Measurements from ENCODE around the gene OSBPL10. TPM values are rescaled to one million over a fixed set of nuclear protein-coding genes. Genes with fewer than 3 reads are reported as not detected.

Gene OSBPL10
- total RNA-seq, 2 donors from 2014 or later, result 23.8 to 33.6 TPM

DNA sequence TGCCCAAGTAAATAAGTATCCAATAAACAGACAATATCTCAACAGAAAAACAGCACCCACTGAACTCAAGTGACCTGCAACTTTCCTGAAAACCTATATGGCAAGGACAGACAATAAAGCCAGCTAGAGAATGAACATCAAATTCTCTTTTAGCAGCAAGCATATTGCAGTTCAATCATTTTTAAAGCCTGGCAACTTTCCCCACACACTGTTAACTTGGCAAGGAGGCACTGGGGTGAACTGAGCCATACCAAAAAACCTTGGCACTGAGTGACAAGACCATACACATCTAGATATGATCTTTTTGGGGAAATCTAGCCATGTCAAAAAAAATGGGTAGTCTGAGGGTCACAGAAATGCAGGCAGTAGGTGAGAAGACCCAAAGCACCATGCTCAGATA is 273.8 kb downstream of the OSBPL10 start:
- TF ChIP-seq, protein P1, sequence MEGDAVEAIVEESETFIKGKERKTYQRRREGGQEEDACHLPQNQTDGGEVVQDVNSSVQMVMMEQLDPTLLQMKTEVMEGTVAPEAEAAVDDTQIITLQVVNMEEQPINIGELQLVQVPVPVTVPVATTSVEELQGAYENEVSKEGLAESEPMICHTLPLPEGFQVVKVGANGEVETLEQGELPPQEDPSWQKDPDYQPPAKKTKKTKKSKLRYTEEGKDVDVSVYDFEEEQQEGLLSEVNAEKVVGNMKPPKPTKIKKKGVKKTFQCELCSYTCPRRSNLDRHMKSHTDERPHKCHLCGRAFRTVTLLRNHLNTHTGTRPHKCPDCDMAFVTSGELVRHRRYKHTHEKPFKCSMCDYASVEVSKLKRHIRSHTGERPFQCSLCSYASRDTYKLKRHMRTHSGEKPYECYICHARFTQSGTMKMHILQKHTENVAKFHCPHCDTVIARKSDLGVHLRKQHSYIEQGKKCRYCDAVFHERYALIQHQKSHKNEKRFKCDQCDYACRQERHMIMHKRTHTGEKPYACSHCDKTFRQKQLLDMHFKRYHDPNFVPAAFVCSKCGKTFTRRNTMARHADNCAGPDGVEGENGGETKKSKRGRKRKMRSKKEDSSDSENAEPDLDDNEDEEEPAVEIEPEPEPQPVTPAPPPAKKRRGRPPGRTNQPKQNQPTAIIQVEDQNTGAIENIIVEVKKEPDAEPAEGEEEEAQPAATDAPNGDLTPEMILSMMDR (conservative IDR thresholded peaks at IDR 0.05), result no peak
- Mint-ChIP-seq H3K4me1 (peaks cover 15% of the 10 kb centered on the region), H3K36me3 (ENCODE audit: low read depth) (peaks cover 4% of the 10 kb centered on the region), H3K9me3 (peaks cover 4% of the 10 kb centered on the region), H3K27ac (no peak overlapping the region), H3K27me3 (ENCODE audit: insufficient read depth) (no peaks in the 10 kb centered on the region), H3K4me3 (no peak overlapping the region)
- Histone ChIP-seq H3K27ac (ENCODE audit: low read depth, low read length) (no peak overlapping the region), H3K36me3 (ENCODE audit: control insufficient read depth, insufficient read depth, low read length) (no peaks in the 10 kb centered on the region), H3K4me3 (ENCODE audit: low read length) (no peak overlapping the region), H3K9me3 (ENCODE audit: control insufficient read depth, low read length) (peaks cover 3% of the 10 kb centered on the region), H3K27me3 (ENCODE audit: control insufficient read depth, insufficient read depth, low read length, poor library complexity, severe bottlenecking) (no peaks in the 10 kb centered on the region), H3K4me1 (ENCODE audit: control insufficient read depth, insufficient read depth, low read length) (peaks cover 4% of the 10 kb centered on the region), H3K9ac (ENCODE audit: extremely low read depth, low read length, poor library complexity, severe bottlenecking) (no peak overlapping the region)
- DNase-seq, result no peak

DNA sequence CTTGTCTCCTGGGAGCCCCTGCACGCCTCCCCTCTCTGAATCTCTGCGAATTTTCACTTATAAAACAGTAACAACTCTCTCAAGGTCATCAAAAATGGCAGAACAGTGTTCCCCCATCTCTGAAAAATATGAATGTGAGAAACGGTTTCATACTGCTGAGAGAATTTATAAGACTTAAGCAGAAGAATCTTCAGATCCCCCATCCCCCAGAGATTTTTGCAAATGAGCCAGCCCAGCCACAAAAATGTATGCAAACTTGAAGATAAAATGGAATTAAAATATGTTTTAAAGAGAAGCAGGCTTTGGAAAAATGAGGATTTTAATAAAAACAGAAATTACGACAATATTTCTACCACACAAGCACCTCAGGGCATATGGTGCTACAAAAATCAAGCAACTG is 275.3 kb downstream of the OSBPL10 start:
- Mint-ChIP-seq H3K27ac (no peak overlapping the region), H3K9me3 (no peaks in the 10 kb centered on the region), H3K27me3 (ENCODE audit: insufficient read depth) (no peaks in the 10 kb centered on the region), H3K4me3 (no peak overlapping the region), H3K4me1 (peaks cover 15% of the 10 kb centered on the region), H3K36me3 (ENCODE audit: low read depth) (peaks cover 2% of the 10 kb centered on the region)
- TF ChIP-seq, protein P1 (conservative IDR thresholded peaks at IDR 0.05), result no peak
- Histone ChIP-seq H3K9ac (ENCODE audit: extremely low read depth, low read length, poor library complexity, severe bottlenecking) (no peak overlapping the region), H3K9me3 (ENCODE audit: control insufficient read depth, low read length) (no peaks in the 10 kb centered on the region), H3K36me3 (ENCODE audit: control insufficient read depth, insufficient read depth, low read length) (no peaks in the 10 kb centered on the region), H3K4me3 (ENCODE audit: low read length) (no peak overlapping the region), H3K27ac (ENCODE audit: low read depth, low read length) (no peak overlapping the region), H3K4me1 (ENCODE audit: control insufficient read depth, insufficient read depth, low read length) (peaks cover 4% of the 10 kb centered on the region), H3K27me3 (ENCODE audit: control insufficient read depth, insufficient read depth, low read length, poor library complexity, severe bottlenecking) (no peaks in the 10 kb centered on the region)
- DNase-seq, result no peak
- WGBS, 2 experiments (ENCODE audit: insufficient coverage in 1 of 2, insufficient read length in 1 of 2), result 89 to 92% methylated on average over 3 to 4 of the region's 4 CpGs

DNA sequence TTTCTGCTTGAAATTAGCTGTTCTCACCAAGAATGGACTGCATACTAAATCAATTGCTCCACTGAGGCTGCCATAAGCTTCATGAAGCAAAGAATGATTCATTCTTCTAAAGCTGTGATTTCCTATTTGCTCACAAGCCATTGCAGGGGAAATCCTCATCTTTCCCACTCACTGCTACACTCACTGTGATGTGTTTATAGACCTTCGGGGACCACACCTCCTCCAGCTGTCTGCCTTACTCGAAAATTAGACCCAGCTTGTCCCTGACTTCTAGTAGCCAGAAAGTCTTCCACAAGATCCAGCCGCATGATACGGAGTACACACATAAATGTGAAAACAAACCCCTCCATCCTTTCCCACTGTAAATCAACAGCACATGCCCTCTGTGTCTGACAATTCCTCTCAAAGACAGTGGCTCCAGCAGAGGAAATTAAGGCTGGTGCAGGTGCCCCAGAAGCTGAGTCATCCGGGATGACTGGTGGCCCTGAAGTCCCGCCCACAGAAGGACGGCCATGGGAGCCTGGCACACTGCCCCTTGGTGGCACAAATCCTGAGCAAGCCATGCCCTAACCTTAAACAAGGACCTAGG is 276.4 kb downstream of the OSBPL10 start:
- Mint-ChIP-seq H3K4me1 (peaks cover 9% of the 10 kb centered on the region), H3K9me3 (no peaks in the 10 kb centered on the region), H3K36me3 (ENCODE audit: low read depth) (peaks cover 2% of the 10 kb centered on the region), H3K27me3 (ENCODE audit: insufficient read depth) (no peaks in the 10 kb centered on the region), H3K27ac (no peak overlapping the region), H3K4me3 (no peak overlapping the region)
- no peak for DNase-seq
- no peaks in the 10 kb centered on the region for H3K9me3 ChIP-seq (ENCODE audit: control insufficient read depth, low read length)
- no peaks in the 10 kb centered on the region for H3K36me3 ChIP-seq (ENCODE audit: control insufficient read depth, insufficient read depth, low read length)
- TF ChIP-seq, protein P1 (conservative IDR thresholded peaks at IDR 0.05), result no peak
- WGBS, 2 experiments (ENCODE audit: insufficient coverage in 1 of 2, insufficient read length in 1 of 2), result 87 to 93% methylated on average over 2 to 7 of the region's 7 CpGs
- no peaks in the 10 kb centered on the region for H3K27me3 ChIP-seq (ENCODE audit: control insufficient read depth, insufficient read depth, low read length, poor library complexity, severe bottlenecking)
- H3K4me1 ChIP-seq (ENCODE audit: control insufficient read depth, insufficient read depth, low read length), result peaks cover 4% of the 10 kb centered on the region
- no peak overlapping the region for H3K9ac ChIP-seq (ENCODE audit: extremely low read depth, low read length, poor library complexity, severe bottlenecking)
- no peak overlapping the region for H3K27ac ChIP-seq (ENCODE audit: low read depth, low read length)
- no peak overlapping the region for H3K4me3 ChIP-seq (ENCODE audit: low read length)
